K562 (cell line): ENCODE results near the gene ACTN2. TPM values are rescaled to one million over a fixed set of nuclear protein-coding genes. Genes with fewer than 3 reads are reported as not detected.

ENCODE experiments used
- ATAC-seq: fragments of 200-7000 bp; cut with Tn5 transposase; 3 replicates; pipeline ENCODE4 v1.9.1; 2020; ENCODE audit warnings: moderate library complexity
- BruUV-seq: library from RNA; stranded (reverse); fragments of 400-500 nt; replicated peaks from 2 replicates; lab custom pipeline; 2021; lab: Mats Ljungman, UMichigan
- CTCF ChIA-PET: fragments of 300-600 bp; formaldehyde crosslinking; extraction: SDS; loops from one replicate; lab custom pipeline; 2021; ENCODE audit warnings: low intra/inter-chr PET ratio; lab: Yijun Ruan, JAX
- POLR2A ChIA-PET: fragments of 300-600, 350-650 bp; sonication (Branson Sonifier 250); formaldehyde crosslinking; extraction: SDS; loops from one replicate; lab custom pipeline; 2021; ENCODE audit warnings: antibody characterized with exemption, inconsistent platforms; lab: Yijun Ruan, JAX
- DNase-seq, 4 experiments: peaks; one replicate each; pipeline versions ENCODE4 v3.0.0 to v3.0.0-alpha.2; 2011 to 2018; ENCODE audit warnings: low spot score in 3 of 4, mixed read lengths in 3 of 4; ENCODE audit errors: extremely low read depth in 1 of 4
- FAIRE-seq: peaks from 2 replicates; lab custom pipeline; 2011; peaks lifted over from hg19 to GRCh38; lab: Jason Lieb, UNC
- H2AFZ ChIP-seq: 2 replicates; pipeline ENCODE4 v1.6.0; 2011; ENCODE audit warnings: low read depth, low read length, control low read depth, inconsistent platforms
- H3K27ac ChIP-seq: fragments of 200-600 bp; 3 replicates; pipeline ENCODE4 v1.8.0; 2011; ENCODE audit warnings: low read depth, mild to moderate bottlenecking, control low read depth, inconsistent platforms, low read length, moderate library complexity, mixed read lengths; ENCODE audit errors: extremely low read depth
- H3K27me3 ChIP-seq, 2 experiments: fragments of 300-600 bp in 1 of 2; 2 replicates in 1 of 2; 3 replicates in 1 of 2; pipeline versions ENCODE4 v1.6.0 to v1.8.0; 2011; ENCODE audit warnings: inconsistent platforms in 2 of 2, low read length in 2 of 2, mild to moderate bottlenecking in 1 of 2, mixed read lengths in 1 of 2, moderate library complexity in 1 of 2; ENCODE audit not compliant: control insufficient read depth in 2 of 2, insufficient read depth in 2 of 2
- H3K36me3 ChIP-seq: fragments of 300-600 bp; 3 replicates; pipeline ENCODE4 v1.8.0; 2011; ENCODE audit warnings: mild to moderate bottlenecking, low read length, inconsistent platforms; ENCODE audit not compliant: control insufficient read depth, insufficient read depth
- H3K4me1 ChIP-seq, 2 experiments: fragments of 200-600 bp in 1 of 2; replicated peaks in 1 of 2; 2 replicates in 1 of 2; 3 replicates in 1 of 2; pipeline versions ENCODE4 v1.5.1 to v1.8.0; 2011; ENCODE audit warnings: inconsistent platforms in 2 of 2, low read length in 2 of 2, mild to moderate bottlenecking in 1 of 2, mixed read lengths in 1 of 2, moderate library complexity in 1 of 2; ENCODE audit not compliant: control insufficient read depth in 2 of 2, insufficient read depth in 2 of 2
- H3K4me2 ChIP-seq: 2 replicates; pipeline ENCODE4 v1.6.1; 2011; ENCODE audit warnings: low read length, control low read depth, inconsistent platforms, mixed read lengths; ENCODE audit not compliant: insufficient read depth
- H3K4me3 ChIP-seq: fragments of 200-600 bp; sonication (generic), shearing (Covaris generic); 2 replicates; pipeline ENCODE4 v1.5.1; 2016; ENCODE audit warnings: control low read depth, inconsistent platforms
- H3K79me2 ChIP-seq: fragments of 200-600 bp; 3 replicates; pipeline ENCODE4 v1.8.0; 2011; ENCODE audit warnings: low read length, inconsistent platforms; ENCODE audit not compliant: control insufficient read depth, insufficient read depth
- H3K9ac ChIP-seq, 2 experiments: 2 replicates each; pipeline versions ENCODE4 v1.6.0 to v1.6.1; 2011; ENCODE audit warnings: low read depth in 2 of 2, low read length in 2 of 2, control low read depth in 1 of 2, inconsistent platforms in 1 of 2, mild to moderate bottlenecking in 1 of 2, mixed read lengths in 1 of 2; ENCODE audit not compliant: insufficient read depth in 1 of 2
- H3K9me1 ChIP-seq: one replicate; pipeline ENCODE4 v1.6.0; 2011; ENCODE audit warnings: inconsistent platforms, mild to moderate bottlenecking, low read length, moderate library complexity; ENCODE audit not compliant: control insufficient read depth, insufficient read depth
- H3K9me3 ChIP-seq: replicated peaks from 2 replicates; pipeline ENCODE4 v1.5.1; 2011; ENCODE audit warnings: low read depth, low read length, inconsistent platforms; ENCODE audit not compliant: control insufficient read depth, insufficient read depth
- H4K20me1 ChIP-seq: replicated peaks from 2 replicates; pipeline ENCODE4 v1.6.1; 2011; ENCODE audit warnings: low read length, inconsistent platforms, mixed read lengths; ENCODE audit not compliant: control insufficient read depth, insufficient read depth
- CTCF ChIP-seq, 3 experiments: IDR thresholded peaks in 2 of 3; conservative IDR thresholded peaks in 1 of 3; 2 replicates each; pipeline ENCODE4 v1.5.1; 2011 to 2012; ENCODE audit warnings: low read length in 3 of 3, mild to moderate bottlenecking in 3 of 3, control low read depth in 2 of 3, improper control_type of control experiment in 1 of 3, inconsistent platforms in 1 of 3, low read depth in 1 of 3, mixed read lengths in 1 of 3, moderate library complexity in 1 of 3; ENCODE audit not compliant: insufficient read depth in 2 of 3
- NR2C1 ChIP-seq, 2 experiments: fragments of 450-650 bp; IDR thresholded peaks; 2 replicates each; pipeline ENCODE4 v1.6.1; 2017; ENCODE audit warnings: mild to moderate bottlenecking in 2 of 2, antibody characterized with exemption in 1 of 2, inconsistent platforms in 1 of 2, missing compliant biosample characterization in 1 of 2, missing genetic modification characterization in 1 of 2
- WGBS: fragments of 100-300 bp; shearing (Covaris generic); methylation state at CpG from one replicate; pipeline ENCODE4 v1.1.6; 2016; ENCODE audit warnings: low coverage, mixed read lengths; ENCODE audit not compliant: insufficient coverage; ENCODE audit errors: missing lambda C conversion rate; 5-methylcytosine and 5-hydroxymethylcytosine counted together
- in situ Hi-C: fragments of 300-500 bp; cut with MboI; formaldehyde crosslinking; loops from 4 replicates; pipeline ENCODE4 v1.15.0; 2018; ENCODE audit warnings: inconsistent platforms, mixed read lengths
- intact Hi-C: fragments of 100-400 bp; cut with micrococcal nuclease; formaldehyde crosslinking; loops from 2 replicates; pipeline ENCODE4 v1.14.2; 2022
- polyA plus RNA-seq, 8 experiments: library from polyadenylated mRNA; depleted of rRNA in 4 of 8; stranded (reverse) in 5 of 8; unstranded in 3 of 8; fragments of >200 nt; fragmentation: Nextera tagmentation in 2 of 8; fragmentation: Illumina TruSeq in 1 of 8; extraction: Ambion mirVana in 2 of 8; extraction: Trizol in 1 of 8; gene quantifications; 2 replicates each; pipeline versions ENCODE4 v1.2.1 to v1.2.3, GENCODE V29; 2011 to 2014; ENCODE audit warnings: inconsistent platforms in 1 of 8, missing spikeins in 1 of 8
- total RNA-seq, 7 experiments: library from RNA; depleted of rRNA in 6 of 7; stranded (reverse); fragments of >200 nt in 6 of 7; fragmentation: Illumina TruSeq in 2 of 7; extraction: Trizol in 2 of 7; gene quantifications; 2 replicates each; pipeline versions ENCODE4 v1.2.1 to v1.2.3, GENCODE V29; 2011 to 2021; ENCODE audit warnings: low replicate concordance in 1 of 7

The ACTN2 gene
- total and polyA plus RNA-seq, 9 of the 15 experiments (the other 6 are each of a cell fraction or from before 2014, with no cell fraction given) = 0.18 to 0.94 (median 0.42) TPM

GRCh38 chr1:236748268-236748870 lies 62.1 kb downstream of the ACTN2 start:
- peak; percentile 6 to 28 (median 22); a peak in 2 of 6 replicates for TF ChIP-seq CTCF (IDR thresholded peaks at IDR 0.05 in 2 of 3, conservative IDR thresholded peaks at IDR 0.05 in 1 of 3; ENCODE audit: insufficient read depth in 2 of 3, low read depth in 1 of 3, low read length in 3 of 3)
- TF ChIP-seq NR2C1 (IDR thresholded peaks at IDR 0.05) = no peak
- TF ChIP-seq NR2C1 (tag; IDR thresholded peaks at IDR 0.05) = no peak
- H3K27me3 ChIP-seq = peaks cover 18 to 37% of the 10 kb centered on the region in 2 experiments
- POLR2A ChIA-PET = interaction anchor here (0.7 to 1.7 kb wide), 2 partner anchors 12 to 15 kb away, joined by 3 read pairs; no protein-coding TSS in a partner anchor

More at GRCh38 chr1:236748268-236748870, 62.1 kb downstream of the ACTN2 start:
- in situ Hi-C loops = loop anchor here (25.0 kb wide), 2 partner anchors 639 to 814 kb away; no protein-coding TSS in a partner anchor
- Histone ChIP-seq H3K4me1 (peaks cover 4% of the 10 kb centered on the region in 2 experiments; a peak in 3 of 5 replicates), H3K9me1 (no peaks in the 10 kb centered on the region), H2AFZ (no peak overlapping the region), H3K4me2 (no peak overlapping the region), H3K36me3 (no peaks in the 10 kb centered on the region), H4K20me1 (no peaks in the 10 kb centered on the region), H3K4me3 (no peak overlapping the region), H3K9ac (no peak overlapping the region), H3K27ac (no peak overlapping the region), H3K9me3 (no peaks in the 10 kb centered on the region), H3K79me2 (no peaks in the 10 kb centered on the region)
- CTCF ChIA-PET = no interaction called here
- intact Hi-C loops = no loop called here
- DNase-seq (no peak), FAIRE-seq (peak; percentile 44), ATAC-seq (peak; percentile 69)
- BruUV-seq = no TSS peak
- 15% methylated on average over 5 of the region's 5 CpGs for WGBS
